OCI-LY3 (cell line): Measurements from ENCODE around the gene PASD1.
"Not testable (repeated sequence)": the region's sequence is repeated elsewhere in the genome, so short reads cannot be mapped to it uniquely, and the experiment has no call there.

ENCODE experiments used
- CTCF ChIP-seq: fragments of 200-600, 300-600 bp; sonication (generic); IDR thresholded peaks from 2 replicates; pipeline ENCODE4 v1.5.1; 2014; ENCODE audit warnings: antibody characterized with exemption, low read length, low read depth
- EZH2phosphoT487 ChIP-seq: fragments of 200-600 bp; shearing (Covaris generic); IDR thresholded peaks from 2 replicates; pipeline ENCODE4 v1.6.1; 2018; ENCODE audit warnings: antibody characterized with exemption, mixed run types, low read depth

DNA sequence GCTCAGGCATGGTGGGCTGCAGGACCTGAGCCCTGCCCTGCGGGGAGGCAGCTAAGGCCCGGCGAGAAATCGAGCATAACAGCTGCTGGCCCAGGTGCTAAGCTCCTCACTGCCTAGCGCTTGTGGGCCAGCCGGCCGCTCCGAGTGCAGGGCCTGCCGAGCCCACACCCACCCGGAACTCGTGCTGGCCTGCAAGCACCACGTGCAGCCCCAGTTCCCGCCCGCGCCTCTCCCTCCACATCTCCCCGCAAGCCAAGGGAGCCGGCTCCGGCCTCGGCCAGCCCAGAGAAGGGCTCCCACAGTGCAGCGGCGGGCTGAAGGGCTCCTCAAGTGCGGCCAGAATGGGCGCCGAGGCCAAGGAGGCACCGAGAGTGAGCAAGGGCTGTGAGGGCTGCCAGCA, 8.2 kb upstream of the PASD1 start:
- TF ChIP-seq CTCF, EZH2phosphoT487: not testable (repeated sequence)
